Ammon's horn (tissue), 1 donor: Measurements from ENCODE around the gene LRRC18.
A peak's percentile ranks its signal among the peaks of the same experiment; 100 is the strongest.

Experiments used
- DNase-seq: peaks from one replicate; pipeline ENCODE4 v3.0.0-alpha.2; 2016; ENCODE audit warnings: low spot score

Gene LRRC18

GRCh38 chr10:48939790-48940325 lies at the start of gene LRRC18:
Gene LRRC18, minus strand, starts transcription at chr10:48939840. Its CDS starts 25,685 bp downstream, at chr10:48914155.
- DNase-seq: no peak

GRCh38 chr10:48985621-48986158 lies 46.0 kb upstream of the LRRC18 start:
- DNase-seq: no peak

GRCh38 chr10:48983648-48984351 lies 44.2 kb upstream of the LRRC18 start:
- no peak for DNase-seq

GRCh38 chr10:48982584-48982983 lies 42.9 kb upstream of the LRRC18 start:
- DNase-seq: no peak

- DNase-seq: peak; percentile 50
These were observed 41.8 kb upstream of the LRRC18 start for GRCh38 chr10:48981310-48981907.

GRCh38 chr10:48978318-48978717 lies 38.7 kb upstream of the LRRC18 start:
- no peak for DNase-seq

- DNase-seq: no peak
These were observed 36.6 kb upstream of the LRRC18 start for GRCh38 chr10:48976196-48976595.

- DNase-seq: no peak
These were observed 35.0 kb upstream of the LRRC18 start for GRCh38 chr10:48974510-48975156.

- DNase-seq: no peak
These were observed 33.4 kb upstream of the LRRC18 start for GRCh38 chr10:48973065-48973464.

GRCh38 chr10:48970654-48971053 lies 31.0 kb upstream of the LRRC18 start:
- DNase-seq: no peak

GRCh38 chr10:48970046-48970445 lies 30.4 kb upstream of the LRRC18 start:
- DNase-seq: no peak

- no peak for DNase-seq
These were observed 28.4 kb upstream of the LRRC18 start for GRCh38 chr10:48968036-48968435.

- DNase-seq: no peak
These were observed 25.8 kb upstream of the LRRC18 start for GRCh38 chr10:48965460-48965859.

GRCh38 chr10:48964038-48964437 lies 24.4 kb upstream of the LRRC18 start:
- no peak for DNase-seq

GRCh38 chr10:48958598-48959190 lies 19.1 kb upstream of the LRRC18 start:
- DNase-seq: no peak

GRCh38 chr10:48957361-48958151 lies 17.9 kb upstream of the LRRC18 start:
- DNase-seq: no peak

- no peak for DNase-seq
These were observed 12.1 kb upstream of the LRRC18 start for GRCh38 chr10:48951707-48952106.

- DNase-seq: no peak
These were observed 8.9 kb upstream of the LRRC18 start for GRCh38 chr10:48948470-48949037.

- DNase-seq: no peak
These were observed 8.2 kb upstream of the LRRC18 start for GRCh38 chr10:48947690-48948469.

GRCh38 chr10:48946891-48947500 lies 7.4 kb upstream of the LRRC18 start:
- no peak for DNase-seq
